ENCODE results near the gene AK1.

DNA sequence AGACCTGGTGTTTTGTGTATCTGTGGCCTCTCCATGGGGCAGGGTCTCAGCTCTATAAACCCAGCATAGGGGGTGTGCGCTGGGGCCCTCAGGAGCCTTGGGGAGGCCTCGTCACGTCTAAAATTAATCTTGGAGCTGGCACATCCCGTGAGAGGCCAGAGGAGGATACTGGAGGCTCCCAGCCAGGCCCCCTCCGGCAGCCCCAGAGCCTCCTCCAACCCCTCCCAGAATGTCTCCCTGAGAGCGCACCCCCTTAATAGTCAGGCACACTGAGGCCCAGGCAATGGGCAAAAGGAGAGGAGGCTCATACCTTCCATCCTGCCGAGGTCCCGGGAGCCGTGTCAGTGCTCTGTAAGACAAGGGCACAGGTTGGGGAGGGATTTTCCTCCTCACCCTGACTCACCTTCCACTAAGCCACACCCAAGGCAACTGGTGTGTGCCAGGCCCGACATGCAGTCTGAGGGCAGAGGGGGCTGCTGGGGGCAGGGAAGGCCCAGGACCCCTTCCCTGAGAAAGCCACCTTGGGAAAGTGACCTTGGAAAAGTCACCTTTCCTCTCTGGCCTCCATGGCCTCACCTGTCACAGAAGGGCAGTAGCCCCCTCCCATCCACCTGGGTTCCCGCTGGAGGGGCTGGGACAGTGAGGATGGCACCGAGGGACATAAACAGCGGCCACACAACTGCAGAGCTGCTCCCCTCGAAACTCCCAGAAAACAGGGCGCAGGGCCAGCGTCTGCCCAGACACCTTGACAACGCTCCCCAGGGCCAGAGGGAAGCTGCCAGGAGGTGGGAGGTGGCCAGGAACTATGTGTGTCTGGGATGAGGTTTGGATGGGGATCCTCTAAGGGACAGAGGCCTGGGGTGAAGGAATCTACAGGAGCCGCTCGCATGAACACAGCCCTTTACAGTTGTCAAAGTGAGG lies 2.9 kb downstream of the AK1 start:
- no peak for TF ChIP-seq EP300 (IDR thresholded peaks at IDR 0.05)
- TF ChIP-seq, protein P1, sequence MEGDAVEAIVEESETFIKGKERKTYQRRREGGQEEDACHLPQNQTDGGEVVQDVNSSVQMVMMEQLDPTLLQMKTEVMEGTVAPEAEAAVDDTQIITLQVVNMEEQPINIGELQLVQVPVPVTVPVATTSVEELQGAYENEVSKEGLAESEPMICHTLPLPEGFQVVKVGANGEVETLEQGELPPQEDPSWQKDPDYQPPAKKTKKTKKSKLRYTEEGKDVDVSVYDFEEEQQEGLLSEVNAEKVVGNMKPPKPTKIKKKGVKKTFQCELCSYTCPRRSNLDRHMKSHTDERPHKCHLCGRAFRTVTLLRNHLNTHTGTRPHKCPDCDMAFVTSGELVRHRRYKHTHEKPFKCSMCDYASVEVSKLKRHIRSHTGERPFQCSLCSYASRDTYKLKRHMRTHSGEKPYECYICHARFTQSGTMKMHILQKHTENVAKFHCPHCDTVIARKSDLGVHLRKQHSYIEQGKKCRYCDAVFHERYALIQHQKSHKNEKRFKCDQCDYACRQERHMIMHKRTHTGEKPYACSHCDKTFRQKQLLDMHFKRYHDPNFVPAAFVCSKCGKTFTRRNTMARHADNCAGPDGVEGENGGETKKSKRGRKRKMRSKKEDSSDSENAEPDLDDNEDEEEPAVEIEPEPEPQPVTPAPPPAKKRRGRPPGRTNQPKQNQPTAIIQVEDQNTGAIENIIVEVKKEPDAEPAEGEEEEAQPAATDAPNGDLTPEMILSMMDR (IDR thresholded peaks at IDR 0.05), result no peak

Measured in tibial nerve (tissue), 4 donors.